OCI-LY3 (cell line): Measurements from ENCODE around the gene C19orf73.

ENCODE experiments used
- CTCF ChIP-seq: fragments of 200-600, 300-600 bp; sonication (generic); IDR thresholded peaks from 2 replicates; pipeline ENCODE4 v1.5.1; 2014; ENCODE audit warnings: antibody characterized with exemption, low read length, low read depth
- EZH2phosphoT487 ChIP-seq: fragments of 200-600 bp; shearing (Covaris generic); IDR thresholded peaks from 2 replicates; pipeline ENCODE4 v1.6.1; 2018; ENCODE audit warnings: antibody characterized with exemption, mixed run types, low read depth

- TF ChIP-seq CTCF (no peak), EZH2phosphoT487 (no peak)
Observed at GRCh38 chr19:49150944-49151243, 32.0 kb upstream of the C19orf73 start.
